Immature natural killer cell (primary cell): ENCODE results near the gene PLCH1. TPM values are rescaled to one million over a fixed set of nuclear protein-coding genes. Genes with fewer than 3 reads are reported as not detected.

Experiments
- DNase-seq, 3 donors: peaks; one replicate each; pipeline ENCODE4 v3.0.0; 2022; ENCODE audit warnings: mixed read lengths in 1 of 3
- H3K27ac Mint-ChIP-seq, 6 donors: one replicate each; pipeline ENCODE4 v1.8.0; 2020; ENCODE audit warnings: mixed read lengths in 6 of 6, mild to moderate bottlenecking in 5 of 6, inconsistent platforms in 4 of 6, moderate library complexity in 3 of 6
- H3K27me3 Mint-ChIP-seq, 3 donors: one replicate each; pipeline ENCODE4 v1.8.0; 2020 to 2021; ENCODE audit warnings: low read depth in 3 of 3, mild to moderate bottlenecking in 3 of 3, mixed read lengths in 3 of 3, moderate library complexity in 3 of 3, inconsistent platforms in 1 of 3
- H3K36me3 Mint-ChIP-seq, 3 donors: one replicate each; pipeline ENCODE4 v1.8.0; 2020; ENCODE audit warnings: mixed read lengths in 3 of 3, inconsistent platforms in 2 of 3, mild to moderate bottlenecking in 2 of 3
- H3K4me1 Mint-ChIP-seq, 2 donors: one replicate each; pipeline ENCODE4 v1.8.0; 2020; ENCODE audit warnings: inconsistent platforms in 2 of 2, mild to moderate bottlenecking in 2 of 2, mixed read lengths in 2 of 2, moderate library complexity in 1 of 2
- H3K4me3 Mint-ChIP-seq, 5 donors: one replicate each; pipeline ENCODE4 v1.8.0; 2020; ENCODE audit warnings: mild to moderate bottlenecking in 5 of 5, mixed read lengths in 5 of 5, inconsistent platforms in 3 of 5, moderate library complexity in 3 of 5
- H3K9me3 Mint-ChIP-seq, 6 donors: one replicate each; pipeline ENCODE4 v1.8.0; 2020; ENCODE audit warnings: mild to moderate bottlenecking in 6 of 6, mixed read lengths in 6 of 6, inconsistent platforms in 4 of 6, moderate library complexity in 3 of 6
- polyA plus RNA-seq, 3 donors: library from polyadenylated mRNA; unstranded; fragments of 300-500 nt; fragmentation: Illumina TruSeq; gene quantifications; one replicate each; pipeline ENCODE4 v1.2.3, GENCODE V29; 2021

Gene PLCH1
- polyA plus RNA-seq, 3 donors from 2014 or later: 0.11 TPM; not detected in 2

GRCh38 chr3:155528579-155528978 is 216.3 kb downstream of the PLCH1 start:
- H3K4me3 Mint-ChIP-seq: no peak overlapping the region
- no peaks in the 10 kb centered on the region for H3K4me1 Mint-ChIP-seq
- DNase-seq: no peak
- no peaks in the 10 kb centered on the region for H3K36me3 Mint-ChIP-seq
- peaks cover 0 to 12% (median 6%) of the 10 kb centered on the region in 6 donors for H3K9me3 Mint-ChIP-seq
- H3K27me3 Mint-ChIP-seq: peaks cover 0 to 4% (median 0%) of the 10 kb centered on the region in 3 donors
- no peak overlapping the region for H3K27ac Mint-ChIP-seq

- Mint-ChIP-seq H3K36me3 (no peaks in the 10 kb centered on the region), H3K27ac (no peak overlapping the region), H3K27me3 (no peaks in the 10 kb centered on the region), H3K4me3 (no peak overlapping the region), H3K4me1 (no peaks in the 10 kb centered on the region), H3K9me3 (peaks cover 0 to 5% (median 0%) of the 10 kb centered on the region in 6 donors)
- no peak for DNase-seq
Observed at GRCh38 chr3:155525324-155525833, 219.5 kb downstream of the PLCH1 start.

- Mint-ChIP-seq H3K4me1 (no peaks in the 10 kb centered on the region), H3K27me3 (peaks cover 0 to 2% (median 2%) of the 10 kb centered on the region in 3 donors), H3K9me3 (peaks cover 0 to 8% (median 0%) of the 10 kb centered on the region in 6 donors), H3K36me3 (no peaks in the 10 kb centered on the region), H3K27ac (no peak overlapping the region), H3K4me3 (no peak overlapping the region)
- no peak for DNase-seq
Observed at GRCh38 chr3:155520463-155520862, 224.4 kb downstream of the PLCH1 start.

GRCh38 chr3:155519078-155519477 is 225.8 kb downstream of the PLCH1 start:
- peaks cover 0 to 4% (median 2%) of the 10 kb centered on the region in 3 donors for H3K27me3 Mint-ChIP-seq
- H3K36me3 Mint-ChIP-seq: no peaks in the 10 kb centered on the region
- H3K9me3 Mint-ChIP-seq: peaks cover 0 to 7% (median 0%) of the 10 kb centered on the region in 6 donors
- H3K27ac Mint-ChIP-seq: no peak overlapping the region
- H3K4me3 Mint-ChIP-seq: no peak overlapping the region
- no peaks in the 10 kb centered on the region for H3K4me1 Mint-ChIP-seq
- no peak for DNase-seq

GRCh38 chr3:155517903-155518302 is 227.0 kb downstream of the PLCH1 start:
- Mint-ChIP-seq H3K9me3 (peaks cover 0 to 12% (median 0%) of the 10 kb centered on the region in 6 donors), H3K4me1 (no peaks in the 10 kb centered on the region), H3K4me3 (no peak overlapping the region), H3K27ac (no peak overlapping the region), H3K36me3 (no peaks in the 10 kb centered on the region), H3K27me3 (peaks cover 0 to 4% (median 2%) of the 10 kb centered on the region in 3 donors)
- DNase-seq: no peak

- Mint-ChIP-seq H3K36me3 (peaks cover 0 to 3% (median 0%) of the 10 kb centered on the region in 3 donors), H3K4me3 (no peak overlapping the region), H3K4me1 (no peaks in the 10 kb centered on the region), H3K9me3 (peaks cover 0 to 9% (median 4%) of the 10 kb centered on the region in 6 donors), H3K27me3 (peaks cover 2 to 4% (median 2%) of the 10 kb centered on the region in 3 donors), H3K27ac (no peak overlapping the region)
- DNase-seq: no peak
Observed at GRCh38 chr3:155516439-155516838, 228.4 kb downstream of the PLCH1 start.

GRCh38 chr3:155512867-155513261 is 232.0 kb downstream of the PLCH1 start:
- H3K36me3 Mint-ChIP-seq: peaks cover 0 to 3% (median 0%) of the 10 kb centered on the region in 3 donors
- peaks cover 0 to 7% (median 4%) of the 10 kb centered on the region in 6 donors for H3K9me3 Mint-ChIP-seq
- peaks cover 0 to 4% (median 2%) of the 10 kb centered on the region in 3 donors for H3K27me3 Mint-ChIP-seq
- no peak for DNase-seq
- H3K4me3 Mint-ChIP-seq: no peak overlapping the region
- H3K27ac Mint-ChIP-seq: no peak overlapping the region
- no peaks in the 10 kb centered on the region for H3K4me1 Mint-ChIP-seq

- no peak for DNase-seq
Observed at GRCh38 chr3:155512175-155512866, 232.6 kb downstream of the PLCH1 start.

GRCh38 chr3:155504682-155505081 is 240.2 kb downstream of the PLCH1 start:
- Mint-ChIP-seq H3K36me3 (no peaks in the 10 kb centered on the region), H3K27me3 (no peaks in the 10 kb centered on the region)

More at GRCh38 chr3:155512175-155512866, 232.6 kb downstream of the PLCH1 start:
- H3K9me3 Mint-ChIP-seq: peaks cover 0 to 7% (median 4%) of the 10 kb centered on the region in 6 donors
- peaks cover 0 to 4% (median 2%) of the 10 kb centered on the region in 3 donors for H3K27me3 Mint-ChIP-seq
- peaks cover 0 to 3% (median 0%) of the 10 kb centered on the region in 3 donors for H3K36me3 Mint-ChIP-seq
- H3K4me3 Mint-ChIP-seq: no peak overlapping the region
- H3K4me1 Mint-ChIP-seq: no peaks in the 10 kb centered on the region
- no peak overlapping the region for H3K27ac Mint-ChIP-seq

GRCh38 chr3:155502630-155503029 is 242.2 kb downstream of the PLCH1 start:
- no peak for DNase-seq
- Mint-ChIP-seq H3K36me3 (no peaks in the 10 kb centered on the region), H3K27me3 (no peaks in the 10 kb centered on the region), H3K9me3 (peaks cover 0 to 8% (median 1%) of the 10 kb centered on the region in 6 donors), H3K4me1 (no peaks in the 10 kb centered on the region), H3K27ac (no peak overlapping the region), H3K4me3 (no peak overlapping the region)

More at GRCh38 chr3:155504682-155505081, 240.2 kb downstream of the PLCH1 start:
- peaks cover 0 to 8% (median 1%) of the 10 kb centered on the region in 6 donors for H3K9me3 Mint-ChIP-seq
- H3K4me1 Mint-ChIP-seq: no peaks in the 10 kb centered on the region
- DNase-seq: no peak
- no peak overlapping the region for H3K4me3 Mint-ChIP-seq
- no peak overlapping the region for H3K27ac Mint-ChIP-seq

GRCh38 chr3:155500194-155500818 is 244.6 kb downstream of the PLCH1 start:
- Mint-ChIP-seq H3K36me3 (no peaks in the 10 kb centered on the region), H3K27ac (no peak overlapping the region), H3K4me1 (no peaks in the 10 kb centered on the region), H3K9me3 (peaks cover 0 to 6% (median 0%) of the 10 kb centered on the region in 6 donors), H3K4me3 (no peak overlapping the region), H3K27me3 (no peaks in the 10 kb centered on the region)
- no peak for DNase-seq

GRCh38 chr3:155497930-155498647 is 246.8 kb downstream of the PLCH1 start:
- Mint-ChIP-seq H3K4me3 (no peak overlapping the region), H3K4me1 (peaks cover 0 to 7% of the 10 kb centered on the region in 2 donors), H3K27ac (no peak overlapping the region), H3K9me3 (peaks cover 0 to 4% (median 0%) of the 10 kb centered on the region in 6 donors), H3K36me3 (no peaks in the 10 kb centered on the region), H3K27me3 (no peaks in the 10 kb centered on the region)
- no peak for DNase-seq

GRCh38 chr3:155496206-155496605 is 248.7 kb downstream of the PLCH1 start:
- no peaks in the 10 kb centered on the region for H3K27me3 Mint-ChIP-seq
- H3K9me3 Mint-ChIP-seq: peaks cover 0 to 6% (median 0%) of the 10 kb centered on the region in 6 donors
- H3K36me3 Mint-ChIP-seq: no peaks in the 10 kb centered on the region
- peaks cover 0 to 7% of the 10 kb centered on the region in 2 donors for H3K4me1 Mint-ChIP-seq
- H3K27ac Mint-ChIP-seq: no peak overlapping the region
- H3K4me3 Mint-ChIP-seq: no peak overlapping the region
- no peak for DNase-seq
